Stomach (tissue), 8 donors: ENCODE data around the gene TEX30. TPM values are rescaled to one million over a fixed set of nuclear protein-coding genes. Genes with fewer than 3 reads are reported as not detected.

ENCODE experiments used
- polyA plus RNA-seq, 3 donors: library from polyadenylated mRNA; stranded (reverse); fragments of 200-250 nt; gene quantifications; one replicate each; pipeline ENCODE4 v1.2.3, GENCODE V29; 2013
- total RNA-seq, 5 donors: library from RNA; depleted of rRNA; stranded (reverse); fragments of >200 nt; gene quantifications; one replicate each; pipeline versions ENCODE4 v1.1.0 to v1.2.3, GENCODE V29; 2014 to 2016
- donor health status: healthy with polysubstance abuse.
- donor health status: Bipolar disorder and iron deficiency.
- donor health status: healthy.

Gene TEX30
- total and polyA plus RNA-seq, 8 donors, result 8.6 to 50.7 (median 11.6) TPM; not detected in 1

Other genes with a start within 250 kb of the TEX30 start
- 100 to 1,000 TPM in 1 of 5 donors, 10 to 100 TPM in 4; 10.5 to 103 (median 45.1) TPM for gene TPP2, start 176.8 kb downstream of the TEX30 start, total RNA-seq
- gene TPP2, start 176.8 kb downstream of the TEX30 start, polyA plus RNA-seq, result 10 to 100 TPM; 10.1 to 15.8 (median 11.3) TPM
- not detected for gene METTL21C, start 78.7 kb downstream of the TEX30 start, total RNA-seq
- gene METTL21C, start 78.7 kb downstream of the TEX30 start, polyA plus RNA-seq, result not detected
- gene POGLUT2, start 25.2 kb upstream of the TEX30 start, total RNA-seq, result 10 to 100 TPM in 2 of 5 donors, 1 to 10 TPM in 1, under 1 TPM in 1, not detected in 1; 0.58 to 48.2 (median 7.6) TPM
- gene POGLUT2, start 25.2 kb upstream of the TEX30 start, polyA plus RNA-seq, result 1 to 10 TPM; 1.6 to 2.2 (median 1.7) TPM
- 10 to 100 TPM in 4 of 5 donors, 1 to 10 TPM in 1; 2.6 to 82.9 (median 23.6) TPM for gene BIVM, start 25.3 kb upstream of the TEX30 start, total RNA-seq
- 10 to 100 TPM in 1 of 3 donors, 1 to 10 TPM in 2; 8.3 to 16.3 (median 8.8) TPM for gene BIVM, start 25.3 kb upstream of the TEX30 start, polyA plus RNA-seq
- gene ERCC5, start 72.2 kb upstream of the TEX30 start, total RNA-seq, result 100 to 1,000 TPM in 3 of 5 donors, 10 to 100 TPM in 2; 42.9 to 348 (median 105) TPM
- gene ERCC5, start 72.2 kb upstream of the TEX30 start, polyA plus RNA-seq, result 10 to 100 TPM; 36.7 to 61.2 (median 51.5) TPM